Tibial nerve (tissue), 4 donors: ENCODE results near the gene RPL39L. TPM values are rescaled to one million over a fixed set of nuclear protein-coding genes. Genes with fewer than 3 reads are reported as not detected.
"Not testable (repeated sequence)": the region's sequence is repeated elsewhere in the genome, so short reads cannot be mapped to it uniquely, and the experiment has no call there.

Source experiments
- DNase-seq, 2 donors: peaks; one replicate each; pipeline ENCODE4 v3.0.0-alpha.2; 2019; ENCODE audit warnings: low spot score in 2 of 2
- H3K27ac ChIP-seq, 4 donors: fragments of 200-600 bp; sonication (generic) in 3 of 4; one replicate each; pipeline ENCODE4 v1.5.1; 2017 to 2019; ENCODE audit warnings: mild to moderate bottlenecking in 1 of 4
- H3K27me3 ChIP-seq, 2 donors: fragments of 200-600 bp; sonication (generic) in 1 of 2; one replicate each; pipeline versions ENCODE4 v1.5.1 to v1.6.0; 2017 to 2019
- H3K36me3 ChIP-seq, 3 donors: fragments of 200-600 bp; sonication (generic); one replicate each; pipeline ENCODE4 v1.5.1; 2018 to 2019
- H3K4me1 ChIP-seq, 4 donors: fragments of 200-600 bp; sonication (generic) in 3 of 4; one replicate each; pipeline ENCODE4 v1.5.1; 2017 to 2019
- H3K4me3 ChIP-seq, 4 donors: fragments of 200-600 bp; sonication (generic) in 3 of 4; one replicate each; pipeline ENCODE4 v1.5.1; 2017 to 2019; ENCODE audit warnings: mild to moderate bottlenecking in 1 of 4, moderate library complexity in 1 of 4
- H3K9me3 ChIP-seq, 4 donors: fragments of 200-600 bp; sonication (generic) in 3 of 4; one replicate each; pipeline ENCODE4 v1.5.1; 2017 to 2019
- CTCF ChIP-seq, 5 experiments: fragments of 200-600 bp in 3 of 5; fragments of 450-650 bp in 2 of 5; sonication (generic) in 3 of 5; IDR thresholded peaks; one replicate each; pipeline ENCODE4 v1.5.1; 2016 to 2019; ENCODE audit warnings: antibody characterized with exemption in 5 of 5, mild to moderate bottlenecking in 3 of 5, moderate library complexity in 2 of 5
- EP300 ChIP-seq, 2 donors: sonication (generic); formaldehyde crosslinking; IDR thresholded peaks; one replicate each; pipeline ENCODE4 v1.6.1; 2017; ENCODE audit warnings: antibody characterized with exemption in 2 of 2, mild to moderate bottlenecking in 1 of 2
- POLR2A ChIP-seq, 2 donors: fragments of 450-650 bp; IDR thresholded peaks; one replicate each; pipeline ENCODE4 v1.6.1; 2017; ENCODE audit warnings: antibody characterized with exemption in 2 of 2, mild to moderate bottlenecking in 2 of 2, moderate library complexity in 2 of 2
- WGBS, 2 donors: methylation state at CpG; one replicate each; pipeline ENCODE4 v1.1.5; 2018; 5-methylcytosine and 5-hydroxymethylcytosine counted together
- total RNA-seq, 4 donors: library from RNA; depleted of rRNA; stranded (reverse); fragments of >200 nt; gene quantifications; one replicate each; pipeline ENCODE4 v1.1.0, GENCODE V29; 2016

Gene RPL39L
- total RNA-seq, 4 donors from 2014 or later, result 1.4 to 15.0 (median 10.7) TPM

DNA sequence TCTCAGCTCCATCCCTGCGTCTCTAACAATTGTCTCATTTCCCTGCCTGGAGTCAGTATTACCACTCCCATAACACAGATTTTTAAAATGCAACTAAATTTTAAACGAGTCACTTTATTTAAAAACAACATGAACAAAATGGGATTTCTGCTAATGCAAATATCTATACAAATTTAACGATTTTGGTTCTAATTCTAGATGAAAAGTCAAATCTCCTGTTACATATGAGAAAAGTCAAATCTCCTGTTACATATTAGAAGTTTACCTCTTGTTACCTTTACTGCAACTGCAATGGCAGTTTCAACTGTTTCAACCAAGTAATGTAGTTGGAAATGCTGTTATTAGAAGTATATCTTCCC lies 578 bp upstream of the RPL39L start:
- Histone ChIP-seq H3K27me3 (no peaks in the 10 kb centered on the region), H3K4me3 (peak overlapping the region; percentile 40 to 72 (median 62)), H3K27ac (peak overlapping the region in 3 of 4 donors; percentile 61 to 80 (median 63)), H3K36me3 (peaks cover 0 to 11% (median 0%) of the 10 kb centered on the region in 3 donors), H3K9me3 (no peaks in the 10 kb centered on the region), H3K4me1 (peaks cover 0 to 9% (median 0%) of the 10 kb centered on the region in 4 donors)
- 18 to 24% methylated on average over 3 of the region's 3 CpGs for WGBS, 2 donors
- TF ChIP-seq POLR2A (IDR thresholded peaks at IDR 0.05), result no peak
- TF ChIP-seq CTCF (IDR thresholded peaks at IDR 0.05), result no peak
- no peak for TF ChIP-seq EP300 (IDR thresholded peaks at IDR 0.05)
- DNase-seq, result no peak

DNA sequence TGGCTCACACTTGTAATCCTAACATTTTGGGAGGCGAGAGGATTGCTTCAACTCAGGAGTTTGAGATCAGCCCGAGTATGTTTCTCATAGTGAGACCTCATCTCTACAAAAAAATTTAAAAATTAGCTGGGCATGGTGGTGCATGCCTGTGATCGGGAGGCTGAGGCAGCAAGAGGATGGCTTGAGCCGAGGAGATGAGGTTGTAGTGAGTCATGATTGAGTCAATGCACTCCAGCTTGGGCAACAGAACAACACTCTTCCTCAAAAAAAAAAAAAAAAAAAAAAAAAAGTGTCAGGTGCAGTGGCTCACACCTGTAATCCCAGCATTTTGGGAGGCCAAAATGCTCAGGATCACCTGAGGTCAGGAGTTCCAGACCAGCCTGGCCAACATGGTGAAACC lies 2.4 kb downstream of the RPL39L start:
- Histone ChIP-seq H3K4me1 (peaks cover 0 to 9% (median 0%) of the 10 kb centered on the region in 4 donors), H3K4me3 (no peak overlapping the region), H3K36me3 (peaks cover 0 to 17% (median 0%) of the 10 kb centered on the region in 3 donors), H3K27ac (no peak overlapping the region), H3K9me3 (no peaks in the 10 kb centered on the region), H3K27me3 (no peaks in the 10 kb centered on the region)
- WGBS, 2 donors, result 90 to 92% methylated on average over 4 of the region's 4 CpGs
- TF ChIP-seq CTCF (IDR thresholded peaks at IDR 0.05) (no peak), EP300 (IDR thresholded peaks at IDR 0.05) (no peak), POLR2A (IDR thresholded peaks at IDR 0.05) (no peak)
- no peak for DNase-seq

DNA sequence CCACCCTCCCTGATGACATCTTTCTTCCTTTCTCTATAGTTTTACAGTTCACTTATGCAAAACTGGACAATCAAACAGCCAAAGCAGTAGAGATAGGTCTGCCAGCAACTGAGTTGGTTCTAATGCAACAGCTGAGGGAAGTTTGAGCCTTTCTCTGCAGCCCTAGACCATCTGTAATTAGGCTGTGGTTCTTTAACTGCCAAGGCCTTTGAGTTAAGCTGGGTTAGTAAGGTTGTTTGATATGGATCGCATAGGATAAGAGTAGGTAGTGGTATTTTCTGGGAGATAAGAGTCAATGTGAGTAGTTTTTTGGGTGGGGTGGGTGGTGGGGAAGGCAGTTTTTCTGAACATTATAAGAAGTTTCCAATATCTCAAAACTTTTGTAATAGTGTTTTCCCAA lies 3.0 kb downstream of the RPL39L start:
- no peak for TF ChIP-seq EP300 (IDR thresholded peaks at IDR 0.05)
- TF ChIP-seq CTCF (IDR thresholded peaks at IDR 0.05), result no peak
- TF ChIP-seq POLR2A (IDR thresholded peaks at IDR 0.05), result no peak
- no peak overlapping the region for H3K27ac ChIP-seq
- no peaks in the 10 kb centered on the region for H3K9me3 ChIP-seq
- H3K4me1 ChIP-seq, result peaks cover 0 to 9% (median 0%) of the 10 kb centered on the region in 4 donors
- H3K36me3 ChIP-seq, result peaks cover 0 to 17% (median 0%) of the 10 kb centered on the region in 3 donors
- no peaks in the 10 kb centered on the region for H3K27me3 ChIP-seq
- H3K4me3 ChIP-seq, result no peak overlapping the region
- no peak for DNase-seq
- WGBS, 2 donors, result 86 to 100% methylated on average over 1 of the region's 1 CpG

GRCh38 chr3:187135172-187135690 lies 4.1 kb downstream of the RPL39L start:
- H3K4me3 ChIP-seq, H3K9me3 ChIP-seq, DNase-seq, H3K27ac ChIP-seq, H3K4me1 ChIP-seq, H3K27me3 ChIP-seq: not testable (repeated sequence)
- WGBS, 2 donors, result 95 to 96% methylated on average over 11 of the region's 11 CpGs
- peaks cover 0 to 17% (median 0%) of the 10 kb centered on the region in 3 donors for H3K36me3 ChIP-seq

- H3K27me3 ChIP-seq, DNase-seq, H3K27ac ChIP-seq, H3K4me3 ChIP-seq, H3K9me3 ChIP-seq, H3K4me1 ChIP-seq: not testable (repeated sequence)
- WGBS, 2 donors, result 84 to 87% methylated on average over 2 of the region's 2 CpGs
- H3K36me3 ChIP-seq, result peaks cover 0 to 17% (median 0%) of the 10 kb centered on the region in 3 donors
Measured at GRCh38 chr3:187133181-187133580, 6.1 kb downstream of the RPL39L start.

GRCh38 chr3:187132666-187133065 lies 6.6 kb downstream of the RPL39L start:
- TF ChIP-seq POLR2A (IDR thresholded peaks at IDR 0.05) (no peak), CTCF (IDR thresholded peaks at IDR 0.05) (no peak), EP300 (IDR thresholded peaks at IDR 0.05) (no peak)
- peaks cover 0 to 17% (median 0%) of the 10 kb centered on the region in 3 donors for H3K36me3 ChIP-seq
- no peak overlapping the region for H3K27ac ChIP-seq
- H3K27me3 ChIP-seq, result no peaks in the 10 kb centered on the region
- no peak for DNase-seq
- H3K4me1 ChIP-seq, result no peaks in the 10 kb centered on the region
- 89 to 97% methylated on average over 2 of the region's 2 CpGs for WGBS, 2 donors
- H3K9me3 ChIP-seq, result no peaks in the 10 kb centered on the region
- no peak overlapping the region for H3K4me3 ChIP-seq
